COR-L47 (cell line): Measurements from ENCODE around the gene CSNK1G2.

Experiments used
- DNase-seq: peaks from one replicate; lab custom pipeline; 2025; lab: John Stamatoyannopoulos, UW

CSNK1G2 gene

DNA sequence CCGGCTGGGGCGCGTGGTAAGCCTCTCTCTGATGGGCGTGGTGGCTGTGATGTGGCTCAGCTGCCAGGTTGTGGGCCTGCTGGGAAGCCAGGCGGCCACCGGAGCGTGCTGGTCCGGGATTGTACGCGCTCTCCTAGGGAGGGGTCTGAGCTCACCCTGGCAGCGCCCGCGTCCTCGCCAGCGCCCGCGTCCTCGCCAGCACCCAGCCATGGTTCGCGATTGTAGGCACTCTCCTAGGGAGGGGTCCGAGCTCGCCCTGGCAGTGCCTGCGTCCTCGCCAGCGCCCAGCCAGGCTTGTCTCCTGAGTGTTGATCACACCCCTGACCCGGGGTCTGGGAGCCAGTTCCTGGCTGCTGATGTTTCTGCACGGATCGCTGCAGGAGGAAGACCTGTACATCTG, 22.0 kb upstream of the CSNK1G2 start:
- no peak for DNase-seq

DNA sequence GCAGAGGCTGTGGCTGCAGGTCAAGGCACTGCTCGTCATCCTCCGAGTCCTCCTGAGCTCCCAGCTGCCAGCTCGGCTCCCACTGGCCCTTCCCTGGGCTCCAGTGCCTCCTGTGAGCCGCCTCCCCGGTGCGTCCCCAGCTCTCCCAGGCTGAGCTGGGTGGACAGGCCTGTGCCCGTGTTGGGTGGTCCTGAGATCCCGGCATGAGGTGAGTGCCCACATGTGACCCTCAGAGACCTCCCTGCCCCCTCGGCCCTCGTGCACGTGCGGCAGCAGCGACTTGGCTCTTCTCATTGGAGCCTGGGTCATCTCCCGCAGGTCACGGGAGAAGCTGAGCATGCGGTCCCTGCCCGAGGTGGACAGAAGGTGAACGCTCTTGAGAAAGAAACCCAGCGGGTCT, 20.3 kb upstream of the CSNK1G2 start:
- DNase-seq = no peak

DNA sequence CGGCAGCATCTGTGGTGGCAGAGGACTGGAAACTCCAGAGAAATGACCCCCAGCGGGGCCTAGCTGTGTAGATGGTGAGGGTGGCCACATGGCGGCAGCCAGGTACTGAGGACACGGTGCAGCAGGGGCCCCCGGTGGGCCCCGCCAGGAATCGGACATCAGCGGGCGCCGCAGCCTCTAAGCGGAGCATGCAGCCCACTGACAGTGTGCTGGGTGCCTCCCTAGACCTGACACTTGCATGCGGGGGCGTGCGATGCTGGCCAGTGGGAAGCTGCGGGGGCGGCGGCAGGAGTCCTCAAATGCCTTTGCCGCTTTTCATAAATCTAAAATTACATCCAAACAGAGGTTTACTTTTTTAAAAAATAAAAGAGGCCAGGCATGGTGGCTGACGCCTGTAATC, 19.6 kb upstream of the CSNK1G2 start:
- DNase-seq = no peak

DNA sequence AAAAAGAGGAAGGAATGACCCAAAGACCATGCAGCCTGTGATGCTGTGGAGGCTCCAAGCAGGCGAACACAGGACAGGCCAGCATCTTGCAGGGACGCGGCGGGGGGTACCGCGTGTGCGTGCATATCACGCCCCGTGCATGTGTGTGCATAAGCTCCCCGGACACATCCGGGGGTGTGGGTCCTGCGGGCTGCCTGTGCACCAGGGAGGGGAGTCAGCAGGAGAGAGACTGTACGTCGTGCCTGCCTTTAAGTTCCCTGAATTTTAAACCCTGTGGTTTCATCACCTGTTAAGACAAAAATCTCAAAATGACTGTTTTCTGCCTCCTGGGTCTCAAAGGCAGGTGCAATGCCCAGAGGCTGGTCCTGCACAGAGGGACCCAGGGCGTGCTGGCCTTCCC, 19.1 kb upstream of the CSNK1G2 start:
- no peak for DNase-seq

DNA sequence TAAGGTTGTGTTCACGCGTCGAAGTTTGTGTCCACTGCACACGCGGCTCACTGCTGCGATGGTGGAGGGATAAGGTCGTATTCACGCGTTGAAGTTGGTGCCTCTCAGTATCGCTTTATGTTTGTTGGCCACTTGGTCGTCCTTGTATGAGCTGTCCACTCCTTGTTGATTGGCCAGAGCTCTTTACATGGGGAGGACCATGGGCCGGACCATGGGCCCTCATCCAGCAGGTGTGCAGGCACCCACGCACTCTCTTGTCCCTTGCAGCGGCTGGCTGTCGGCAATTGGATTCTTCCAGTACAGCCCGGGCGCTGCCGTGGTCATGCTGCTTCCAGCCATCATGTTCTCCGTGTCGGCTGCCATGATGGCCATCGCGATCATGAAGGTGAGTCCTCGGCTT, 18.2 kb upstream of the CSNK1G2 start:
- no peak for DNase-seq

DNA sequence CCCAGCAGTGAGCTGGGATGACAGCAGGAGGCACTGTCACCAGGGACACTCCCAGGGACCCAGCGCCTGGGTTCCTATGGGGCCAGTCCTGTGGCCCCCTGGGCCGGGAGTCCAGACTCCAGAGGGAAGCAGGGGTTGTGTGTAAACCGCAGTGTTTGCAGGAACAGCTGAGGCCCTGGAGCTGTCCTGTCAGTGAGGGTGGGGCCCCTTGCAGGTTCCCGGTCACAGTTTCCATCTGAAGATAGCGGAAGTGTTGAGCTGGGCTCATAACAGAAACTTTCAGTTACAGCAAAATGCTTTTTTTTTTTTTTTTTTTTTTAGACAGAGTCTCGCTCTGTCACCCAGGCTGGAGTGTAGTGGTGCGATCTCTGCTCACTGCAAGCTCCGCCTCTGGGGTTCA, 17.7 kb upstream of the CSNK1G2 start:
- no peak for DNase-seq

DNA sequence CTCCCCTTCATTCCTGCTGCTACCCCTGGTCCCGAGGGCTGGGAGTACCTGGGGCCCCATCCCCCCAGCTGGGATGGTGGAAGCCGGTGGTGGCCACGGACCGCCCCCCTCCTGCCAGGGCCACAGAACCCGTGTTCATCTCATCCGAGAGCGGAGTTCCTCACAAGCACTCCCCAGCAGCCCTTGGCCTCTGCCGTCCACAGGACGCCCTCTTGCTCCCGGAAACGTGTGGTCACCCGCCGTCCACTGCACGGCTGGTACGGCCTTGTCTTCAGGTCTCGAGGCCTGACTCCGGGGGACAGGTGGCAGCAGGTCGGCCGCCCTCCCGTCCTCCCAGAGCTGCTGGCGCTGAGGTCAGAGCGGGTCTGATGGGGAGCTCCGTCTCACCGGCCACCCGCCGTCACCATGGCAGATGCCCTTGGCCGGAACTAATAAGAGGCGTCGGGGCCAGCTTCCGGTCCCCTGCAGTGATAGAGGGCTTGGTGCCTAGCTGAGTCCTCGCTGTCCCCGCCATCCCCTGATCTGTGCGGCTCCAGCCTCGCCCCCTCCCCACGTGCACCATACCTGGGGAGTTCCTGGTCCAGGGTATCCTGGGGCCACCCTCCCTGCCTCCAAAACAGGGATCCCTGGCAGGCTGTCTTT, 16.5 kb upstream of the CSNK1G2 start:
- DNase-seq = no peak

DNA sequence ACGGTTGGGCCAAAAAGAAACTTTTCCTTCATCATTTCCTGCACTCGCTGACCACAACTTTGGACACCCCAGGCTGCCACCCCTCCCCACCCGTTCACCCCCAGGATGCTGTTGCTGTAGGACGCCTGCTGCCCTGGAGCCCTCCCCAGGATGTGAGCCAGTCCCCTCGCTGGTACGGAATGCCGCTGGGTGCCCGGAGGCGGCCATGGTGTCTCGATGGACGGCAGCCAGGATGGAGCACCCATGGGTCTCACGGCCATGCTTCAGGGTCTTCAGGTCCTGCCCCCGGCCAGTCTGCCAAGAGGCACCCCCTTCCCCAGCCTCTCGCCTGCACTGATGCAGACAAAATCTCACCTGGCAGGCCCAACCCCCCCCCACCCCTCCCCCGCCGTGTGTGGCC, 15.4 kb upstream of the CSNK1G2 start:
- no peak for DNase-seq

DNA sequence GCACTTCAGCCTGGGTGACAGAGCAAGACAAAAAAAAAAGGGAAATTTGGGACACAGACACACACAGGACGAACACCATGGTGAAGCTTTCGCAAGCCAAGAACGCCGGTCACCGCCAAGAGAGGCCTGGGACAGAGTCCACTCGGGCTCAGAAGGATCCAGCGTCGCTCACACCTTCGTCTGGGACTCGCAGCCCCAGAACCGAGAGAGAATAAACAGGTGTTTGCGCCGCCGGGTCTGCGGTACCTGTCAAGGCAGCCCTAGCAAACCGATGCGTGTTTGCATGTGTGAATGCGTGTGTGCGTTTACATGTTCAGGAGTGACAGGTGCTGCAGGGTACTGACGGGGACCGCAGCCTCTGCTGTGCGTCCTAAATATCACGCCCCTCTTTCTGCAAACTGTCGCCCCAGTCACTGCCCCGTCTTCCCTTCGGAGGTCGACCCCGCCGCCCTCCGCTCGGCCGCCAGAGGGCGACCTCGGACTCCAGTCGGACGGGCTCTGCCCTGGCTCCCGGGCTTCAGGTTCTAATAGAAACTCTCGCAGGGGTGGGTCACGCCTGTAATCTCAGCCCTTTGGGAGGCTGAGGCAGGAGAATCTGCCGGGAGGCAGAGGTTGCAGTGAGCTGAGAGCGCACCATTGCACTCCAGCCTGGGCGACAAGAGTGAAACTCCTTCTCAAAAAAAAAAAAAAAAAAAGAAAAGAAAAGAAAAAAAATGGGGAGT, 11.8 kb upstream of the CSNK1G2 start:
- peak; percentile 68 for DNase-seq

DNA sequence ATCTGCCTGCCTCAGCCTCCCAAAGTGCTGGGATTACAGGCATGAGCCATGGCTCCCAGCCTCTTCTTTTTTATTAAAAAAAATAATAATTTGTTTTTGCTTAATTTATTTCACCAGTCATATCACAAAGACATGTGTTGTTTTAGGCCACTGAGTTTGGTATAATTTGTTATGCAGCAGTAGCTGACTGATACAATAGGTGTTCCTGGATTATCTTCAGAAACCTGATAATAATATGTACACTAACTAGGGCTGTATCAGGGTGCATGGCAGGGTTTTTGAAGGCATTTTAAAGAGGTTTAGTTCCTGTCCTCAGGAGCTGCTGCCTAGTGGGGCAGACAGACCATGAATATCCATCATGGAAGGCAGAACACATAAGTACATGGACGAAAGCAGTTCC, 9.5 kb upstream of the CSNK1G2 start:
- no peak for DNase-seq

DNA sequence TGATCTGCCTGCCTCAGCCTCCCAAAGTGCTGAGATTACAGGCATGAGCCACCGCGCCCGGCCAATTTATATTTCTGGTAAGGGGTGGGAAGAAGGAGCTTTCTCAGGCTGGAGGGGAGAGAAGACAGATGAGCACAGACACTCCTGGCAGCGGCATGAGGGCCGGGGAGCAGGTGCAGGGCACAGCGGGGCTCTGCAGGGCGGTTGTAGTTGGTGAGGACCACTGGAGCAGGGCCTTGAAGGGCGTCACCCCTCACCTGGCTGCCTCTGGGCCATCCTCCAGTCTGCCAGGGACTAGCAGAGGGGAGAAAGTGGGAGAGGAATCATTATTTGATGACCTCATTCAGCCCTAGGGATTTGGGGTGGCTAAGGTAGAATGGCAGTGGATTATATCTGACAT, 8.6 kb upstream of the CSNK1G2 start:
- no peak for DNase-seq

DNA sequence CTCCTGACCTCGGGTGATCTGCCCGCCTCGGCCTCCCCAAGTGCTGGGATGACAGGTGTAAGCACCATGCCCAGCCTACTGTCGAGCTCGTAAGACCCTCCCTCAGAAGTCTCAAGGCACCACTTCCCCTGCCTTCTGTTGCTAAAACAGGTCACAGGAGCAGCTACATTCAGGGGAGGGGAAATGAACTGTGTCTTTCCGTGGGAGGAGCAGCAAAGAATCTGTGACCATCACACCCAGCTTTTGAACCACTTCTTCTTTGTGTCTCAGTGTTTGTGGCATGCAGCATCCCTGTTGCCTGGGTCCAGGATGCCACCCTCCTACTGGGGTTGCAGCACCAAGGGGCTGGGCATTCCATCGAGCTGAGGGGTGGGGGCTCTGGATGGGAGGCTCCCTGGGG, 7.7 kb upstream of the CSNK1G2 start:
- no peak for DNase-seq

DNA sequence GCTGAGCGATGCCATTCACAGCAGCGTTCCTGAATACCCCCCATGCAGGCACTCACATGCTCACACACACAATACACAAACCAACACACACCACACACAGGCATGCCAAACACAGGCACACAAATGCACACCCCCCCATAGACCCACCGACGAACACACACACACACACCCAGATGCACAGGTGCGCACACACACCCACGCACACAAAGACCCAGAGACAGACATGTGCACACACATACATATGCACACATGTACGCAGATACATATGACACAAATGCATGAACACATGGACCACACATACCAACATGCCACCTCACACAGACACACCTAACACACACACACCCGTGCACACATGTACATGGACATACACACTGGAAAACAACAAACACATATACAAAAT, 7.0 kb upstream of the CSNK1G2 start:
- no peak for DNase-seq

DNA sequence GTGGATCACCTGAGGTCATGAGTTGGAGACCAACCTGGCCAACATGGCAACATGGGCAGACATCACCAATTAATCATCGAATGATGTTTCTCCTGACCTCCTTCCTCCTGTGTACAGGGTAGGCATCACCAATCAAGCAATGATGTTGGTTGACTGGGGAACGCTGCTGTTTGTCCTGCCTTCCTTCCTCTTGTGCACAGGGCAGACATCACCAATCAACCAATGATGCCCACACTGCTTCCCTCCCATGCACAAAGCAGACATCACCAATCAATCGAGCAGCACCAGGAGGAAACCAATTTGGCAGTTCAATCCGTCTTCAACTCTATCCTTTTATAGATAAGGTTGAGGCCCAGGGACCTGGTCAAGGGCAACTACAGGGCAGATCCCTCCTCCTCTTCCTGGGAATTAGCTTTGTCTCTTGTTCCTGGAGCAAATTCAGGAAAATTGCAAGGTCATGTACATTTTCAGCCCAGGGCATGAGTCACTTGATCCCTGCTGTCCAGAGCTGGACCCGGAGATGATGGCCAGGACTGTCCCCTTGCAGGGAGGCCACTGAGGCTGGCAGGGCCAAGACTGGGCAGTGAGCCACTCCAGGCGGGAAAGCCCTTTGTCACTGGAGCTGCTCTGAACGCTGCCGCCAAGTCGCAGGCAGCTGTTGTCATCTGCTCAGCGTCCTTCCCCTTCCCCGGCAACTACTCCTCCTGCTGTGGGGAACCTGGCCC, 5.3 kb upstream of the CSNK1G2 start:
- no peak for DNase-seq

DNA sequence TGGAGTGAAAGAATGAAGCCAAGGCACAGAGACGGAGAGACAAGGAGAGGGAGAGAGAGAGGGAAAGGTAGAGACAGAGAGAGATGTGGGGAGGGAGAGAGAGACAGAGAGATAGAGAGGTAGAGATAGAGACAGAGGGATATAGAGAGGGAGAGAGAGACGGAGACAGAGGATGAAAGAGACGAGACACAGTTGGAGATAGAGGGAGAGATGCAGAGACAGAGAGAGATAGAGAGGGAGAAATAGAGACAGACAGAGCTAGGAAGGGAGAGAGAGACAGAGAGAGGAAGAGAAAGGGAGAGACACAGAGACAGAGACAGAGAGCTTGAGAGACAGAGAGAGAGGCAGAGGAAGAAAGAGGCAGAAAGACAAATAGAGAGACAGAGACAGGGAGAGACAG, 4.5 kb upstream of the CSNK1G2 start:
- DNase-seq = no peak

DNA sequence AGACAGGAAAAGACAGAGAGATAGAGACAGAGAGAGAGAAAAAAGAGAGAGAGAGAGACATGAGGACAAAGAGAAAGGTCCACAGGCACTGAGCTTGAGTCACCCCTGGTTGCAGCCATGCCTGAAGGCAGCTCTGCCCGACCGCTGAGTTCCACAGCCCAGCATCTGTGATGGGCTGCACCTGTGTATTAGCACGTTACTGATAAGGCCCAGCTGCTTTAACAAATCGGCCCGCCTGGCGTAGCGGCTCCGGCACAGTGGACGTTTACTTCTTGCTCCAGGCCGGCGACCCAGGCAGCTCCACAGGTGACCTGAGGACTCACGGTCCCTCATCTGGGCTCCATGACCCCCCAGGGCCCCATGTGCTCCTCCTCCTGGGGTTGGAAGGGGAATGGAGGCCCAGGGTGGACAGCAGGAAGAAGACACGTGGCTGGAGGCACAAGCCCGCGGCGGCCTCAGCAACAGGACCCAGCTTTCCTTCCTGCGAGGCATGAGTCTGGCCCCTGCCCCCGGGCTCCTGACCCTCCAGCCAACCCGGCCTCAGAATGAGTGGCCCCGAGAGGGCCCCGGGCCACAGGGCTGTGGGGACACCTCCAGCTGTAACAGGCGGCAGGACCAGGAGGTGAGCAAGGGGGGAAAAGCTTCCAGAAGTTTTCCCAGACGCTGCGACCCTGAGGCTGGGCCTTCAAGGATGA, 3.9 kb upstream of the CSNK1G2 start:
- no peak for DNase-seq

DNA sequence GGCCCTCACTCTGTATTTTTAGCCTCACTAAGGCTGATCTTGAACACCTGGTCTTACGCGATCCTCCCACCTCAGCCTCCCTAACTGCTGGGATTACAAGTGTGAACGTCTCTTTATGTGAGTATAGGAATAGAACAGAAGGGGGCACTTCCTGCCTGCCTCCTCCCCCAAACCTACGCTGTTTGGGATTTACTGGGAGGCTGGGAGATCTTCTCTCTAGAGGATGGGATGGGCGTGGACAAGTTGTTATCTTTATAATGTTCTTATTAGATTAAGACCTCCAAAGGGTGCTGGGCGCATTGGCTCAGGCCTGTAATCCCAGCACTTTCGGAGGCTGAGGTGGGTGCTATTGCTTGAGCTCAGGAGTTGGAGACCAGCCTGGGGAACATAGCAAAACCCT, 2.9 kb upstream of the CSNK1G2 start:
- no peak for DNase-seq

DNA sequence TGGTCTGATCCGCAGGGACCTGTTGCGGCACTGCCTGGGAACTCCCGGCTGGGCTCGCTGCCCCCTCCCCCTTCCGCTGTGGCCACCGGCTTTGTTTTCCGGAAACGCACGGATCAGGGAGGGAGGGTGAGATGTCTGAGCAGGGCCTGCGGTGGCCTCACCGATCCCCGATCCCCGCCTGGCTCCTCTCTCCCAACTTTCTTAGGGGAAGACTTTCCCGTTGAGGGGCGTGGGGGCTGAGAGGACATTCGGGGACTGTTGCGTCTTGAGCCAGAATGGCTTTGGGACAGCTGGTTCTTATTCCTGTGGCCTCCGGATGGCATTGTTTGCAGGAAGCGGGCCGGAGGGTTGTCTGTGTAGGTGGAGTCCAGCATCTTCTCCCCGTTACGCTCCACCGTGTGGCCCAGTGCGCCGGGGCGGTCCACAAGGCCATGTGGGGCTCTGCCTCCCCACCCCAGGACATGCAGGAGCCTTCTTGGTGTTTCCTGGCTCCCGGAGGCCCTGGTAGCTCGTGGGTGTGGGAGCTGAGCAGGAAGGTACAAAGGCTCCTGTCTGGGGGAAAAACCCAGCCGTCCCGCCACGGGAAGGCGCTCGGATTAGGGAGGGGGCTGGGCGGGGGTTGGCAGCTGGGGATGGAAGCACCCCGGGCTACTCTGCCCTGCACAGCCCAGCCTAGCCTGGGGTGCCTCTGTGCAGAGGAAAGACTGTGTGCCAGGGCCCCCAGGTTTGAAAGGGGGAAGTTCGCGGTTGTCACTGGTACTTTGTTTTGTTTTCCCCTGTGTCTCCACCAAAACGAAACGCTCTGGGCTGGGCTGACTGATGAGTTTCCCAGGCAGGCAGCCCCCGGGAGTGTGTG, 1.3 kb downstream of the CSNK1G2 start:
- DNase-seq = peak; percentile 43

DNA sequence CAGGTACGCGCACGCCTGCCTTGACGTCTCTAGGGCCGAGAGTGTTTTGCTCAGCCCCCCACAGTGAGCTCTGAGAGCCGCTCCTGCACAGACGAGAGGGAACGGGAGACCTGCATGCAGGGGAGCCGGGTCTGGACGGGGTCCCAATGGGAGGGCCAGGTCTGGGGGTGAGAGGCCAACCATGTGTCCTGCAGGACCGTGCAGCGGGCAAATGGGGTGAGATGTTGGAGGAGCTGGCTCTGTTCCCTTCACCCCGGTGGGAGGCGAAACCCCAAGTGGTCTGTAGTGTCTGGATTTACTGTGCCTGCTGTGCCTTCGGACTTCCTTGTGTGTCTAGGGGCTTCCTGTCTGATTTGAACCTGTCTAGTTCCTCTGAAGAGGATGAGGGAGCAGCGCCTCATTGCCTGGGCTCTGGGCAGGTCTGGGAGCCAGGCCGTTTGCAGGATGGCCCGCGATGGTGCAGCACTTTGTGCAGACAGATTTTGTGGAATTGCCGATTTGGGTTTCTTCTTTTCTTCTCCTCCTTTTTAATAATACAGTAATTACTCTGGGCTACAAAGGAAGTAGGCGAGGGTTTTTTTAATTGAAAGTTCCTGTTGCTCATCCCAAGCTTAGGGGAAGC, 2.1 kb downstream of the CSNK1G2 start:
- peak; percentile 17 for DNase-seq

DNA sequence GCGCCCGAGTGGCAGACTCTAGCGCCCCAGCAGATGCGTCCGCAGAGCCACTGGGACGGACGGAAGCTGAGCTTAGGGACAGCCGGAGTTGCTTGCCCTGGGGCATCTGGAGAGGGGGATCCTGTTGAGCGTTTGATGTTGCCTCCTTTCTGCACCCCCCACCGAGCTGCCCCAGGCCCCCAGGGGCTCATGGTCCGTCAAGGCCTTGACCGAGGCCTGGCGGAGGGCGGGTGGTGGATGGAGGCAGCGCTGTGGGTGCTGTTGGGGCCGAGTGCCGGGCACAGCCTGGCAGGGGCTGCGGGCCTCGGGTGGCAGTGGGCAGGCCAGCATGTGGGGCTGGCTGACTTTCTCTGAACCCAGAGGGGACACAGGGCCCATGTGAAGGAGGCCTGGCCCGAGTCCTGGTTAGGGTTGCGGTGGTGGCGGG, 2.7 kb downstream of the CSNK1G2 start:
- DNase-seq = no peak
